Thymus (tissue), 11 donors: ENCODE results near the gene LDB3. TPM values are rescaled to one million over a fixed set of nuclear protein-coding genes. Genes with fewer than 3 reads are reported as not detected.

Experiments used
- DNase-seq, 9 donors: peaks; one replicate each; pipeline ENCODE4 v3.0.0-alpha.2; 2013; ENCODE audit warnings: low spot score in 9 of 9, low read depth in 6 of 9, missing footprints in 1 of 9
- H3K27ac ChIP-seq, 2 donors: one replicate each; pipeline ENCODE4 v1.5.1; 2013; ENCODE audit warnings: control low read depth in 1 of 2, low read depth in 1 of 2, low read length in 1 of 2, mild to moderate bottlenecking in 1 of 2, moderate library complexity in 1 of 2
- H3K27me3 ChIP-seq, 2 donors: one replicate each; pipeline ENCODE4 v1.5.1; 2013; ENCODE audit warnings: low read length in 1 of 2; ENCODE audit not compliant: control insufficient read depth in 2 of 2, insufficient read depth in 1 of 2
- H3K36me3 ChIP-seq, 2 donors: one replicate each; pipeline ENCODE4 v1.5.1; 2013; ENCODE audit warnings: low read length in 1 of 2, mild to moderate bottlenecking in 1 of 2, moderate library complexity in 1 of 2; ENCODE audit not compliant: control insufficient read depth in 2 of 2, insufficient read depth in 2 of 2
- H3K4me1 ChIP-seq, 2 donors: one replicate each; pipeline ENCODE4 v1.5.1; 2013; ENCODE audit warnings: low read length in 2 of 2; ENCODE audit not compliant: control insufficient read depth in 2 of 2, insufficient read depth in 2 of 2
- H3K4me3 ChIP-seq, 2 donors: one replicate each; pipeline ENCODE4 v1.5.1; 2013; ENCODE audit warnings: low read length in 2 of 2, control low read depth in 1 of 2, mild to moderate bottlenecking in 1 of 2
- H3K9me3 ChIP-seq, 2 donors: one replicate each; pipeline ENCODE4 v1.5.1; 2013; ENCODE audit warnings: low read length in 1 of 2, mild to moderate bottlenecking in 1 of 2; ENCODE audit not compliant: control insufficient read depth in 2 of 2, insufficient read depth in 1 of 2
- WGBS: extraction: QIAGEN DNeasy Blood & Tissue Kit; methylation state at CpG from one replicate; pipeline ENCODE4 v1.1.7; 2013; 5-methylcytosine and 5-hydroxymethylcytosine counted together
- polyA plus RNA-seq: library from polyadenylated mRNA; stranded (reverse); fragments of 200-250 nt; gene quantifications from one replicate; pipeline ENCODE4 v1.2.3, GENCODE V29; 2013
- total RNA-seq: library from RNA; stranded (reverse); fragments of 120-200 nt; gene quantifications from one replicate; pipeline ENCODE4 v1.2.4, GENCODE V29; 2013
- donor health status: healthy.

Gene LDB3
- total and polyA plus RNA-seq, 2 donors, result 0.38 to 2.9 TPM

DNA sequence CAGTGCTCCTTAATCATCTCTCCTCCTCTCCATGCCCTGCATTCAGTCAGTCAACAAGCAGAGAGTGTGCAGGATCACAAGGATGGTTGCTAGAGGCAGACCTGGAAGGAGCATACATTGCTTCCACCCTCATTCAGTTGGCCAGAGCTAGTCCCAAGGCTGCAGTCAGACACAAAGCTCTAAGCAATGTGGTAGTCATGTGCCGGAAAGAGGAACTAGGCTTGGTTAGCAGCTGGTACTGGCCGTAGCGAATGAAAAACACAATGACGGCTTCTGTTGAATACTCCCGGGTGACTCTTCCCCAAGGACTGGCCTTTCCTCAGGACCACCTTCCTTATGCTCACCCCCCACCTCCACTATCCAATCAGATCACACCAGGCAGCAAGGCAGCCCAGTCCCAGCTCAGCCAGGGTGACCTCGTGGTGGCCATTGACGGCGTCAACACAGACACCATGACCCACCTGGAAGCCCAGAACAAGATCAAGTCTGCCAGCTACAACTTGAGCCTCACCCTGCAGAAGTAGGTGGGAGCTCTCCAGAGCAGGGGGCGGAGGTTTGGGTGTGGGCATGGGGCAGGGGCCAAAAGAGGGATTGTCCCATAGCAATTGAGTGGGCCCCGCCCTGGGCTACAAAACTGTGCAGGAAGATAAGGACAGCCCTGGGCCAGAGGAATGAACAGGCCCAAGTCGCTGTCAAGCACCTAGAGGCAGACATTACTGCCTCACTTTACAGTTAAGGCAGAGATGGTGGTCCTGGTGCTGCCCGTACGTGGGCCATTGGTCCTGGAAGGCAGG lies 10.9 kb downstream of the LDB3 start:
- Histone ChIP-seq H3K4me1 (no peaks in the 10 kb centered on the region), H3K27me3 (peaks cover 0 to 6% of the 10 kb centered on the region in 2 donors), H3K36me3 (no peaks in the 10 kb centered on the region), H3K9me3 (no peaks in the 10 kb centered on the region), H3K4me3 (no peak overlapping the region), H3K27ac (no peak overlapping the region)
- no peak for DNase-seq
- 77% methylated on average over 13 of the region's 13 CpGs for WGBS

DNA sequence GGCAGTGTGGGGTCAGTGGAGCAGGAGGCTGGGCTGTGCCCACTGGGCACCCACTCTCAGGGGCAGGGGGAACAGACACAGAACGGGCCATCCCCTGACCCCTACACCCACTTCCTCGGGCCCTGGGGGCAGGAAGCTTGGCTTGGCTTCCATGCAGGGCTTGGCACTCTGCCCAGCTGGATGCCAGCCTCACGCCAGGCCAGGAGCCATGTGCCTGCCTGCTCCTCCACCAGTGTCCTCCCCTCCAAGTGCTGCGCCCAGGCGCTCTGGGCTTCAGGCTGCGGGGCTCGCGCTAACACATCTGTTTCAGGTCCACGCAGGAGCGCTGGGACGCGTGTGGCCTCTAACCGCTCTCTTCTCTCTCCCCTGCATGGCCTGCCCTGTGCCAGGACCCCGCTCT lies 12.7 kb downstream of the LDB3 start:
- H3K36me3 ChIP-seq, result no peaks in the 10 kb centered on the region
- H3K4me3 ChIP-seq, result no peak overlapping the region
- H3K27me3 ChIP-seq, result peaks cover 0 to 20% of the 10 kb centered on the region in 2 donors
- no peak for DNase-seq
- H3K9me3 ChIP-seq, result no peaks in the 10 kb centered on the region
- H3K27ac ChIP-seq, result no peak overlapping the region
- H3K4me1 ChIP-seq, result no peaks in the 10 kb centered on the region
- WGBS, result 81% methylated on average over 14 of the region's 14 CpGs

DNA sequence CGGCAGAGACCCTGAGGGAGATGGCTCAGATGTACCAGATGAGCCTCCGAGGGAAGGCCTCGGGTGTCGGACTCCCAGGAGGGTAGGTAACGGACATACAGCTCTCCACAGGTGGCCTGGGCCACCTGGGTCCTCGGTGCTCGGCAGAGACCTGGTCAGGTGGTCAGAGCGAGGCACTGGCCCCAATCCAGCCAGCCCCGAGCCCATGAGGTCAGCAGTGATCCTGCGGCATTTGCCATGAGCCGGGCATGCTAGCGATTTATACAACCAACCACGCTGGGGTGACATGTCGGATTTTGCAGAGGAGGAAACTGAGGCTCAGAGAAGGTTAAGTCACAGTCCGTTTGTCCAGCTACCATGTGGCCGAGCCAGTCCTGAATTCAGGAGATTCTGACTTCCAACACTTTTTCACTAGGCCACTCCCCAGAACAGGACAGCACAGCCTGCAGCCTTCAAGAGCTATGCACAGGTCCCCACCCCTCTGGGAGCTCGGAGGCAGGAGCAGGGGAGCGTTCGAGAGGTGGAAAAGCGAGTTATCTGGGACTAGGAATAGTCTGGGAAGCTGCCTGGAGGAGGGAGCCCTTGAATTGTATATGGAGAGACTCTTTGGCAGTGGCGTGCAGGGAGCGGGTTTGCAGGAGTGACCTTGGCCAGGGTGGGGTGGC lies 13.5 kb downstream of the LDB3 start:
- H3K4me1 ChIP-seq, result no peaks in the 10 kb centered on the region
- no peaks in the 10 kb centered on the region for H3K9me3 ChIP-seq
- 93% methylated on average over 22 of the region's 22 CpGs for WGBS
- H3K27ac ChIP-seq, result no peak overlapping the region
- H3K4me3 ChIP-seq, result no peak overlapping the region
- H3K27me3 ChIP-seq, result peaks cover 0 to 20% of the 10 kb centered on the region in 2 donors
- H3K36me3 ChIP-seq, result no peaks in the 10 kb centered on the region
- no peak for DNase-seq

DNA sequence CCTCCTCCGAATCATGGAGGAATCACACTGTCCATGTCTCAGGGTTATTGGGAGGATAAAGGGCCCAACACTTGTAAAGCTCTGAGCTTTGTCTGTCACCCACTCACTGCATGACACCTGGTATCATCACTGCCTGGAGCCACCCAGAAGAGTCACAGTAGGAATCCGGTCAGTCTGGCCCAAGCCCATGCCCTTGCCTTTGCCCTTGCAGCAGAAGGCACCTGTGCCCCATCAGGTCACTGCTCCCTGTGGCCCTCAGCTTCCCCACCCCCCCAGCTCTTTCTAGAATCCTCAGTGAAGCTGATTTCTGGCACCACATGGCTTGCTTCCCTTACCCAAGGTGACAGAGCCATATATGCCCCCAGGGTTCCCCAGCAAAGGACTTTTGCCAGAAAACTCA lies 14.4 kb downstream of the LDB3 start:
- Histone ChIP-seq H3K4me1 (no peaks in the 10 kb centered on the region), H3K27me3 (peaks cover 0 to 20% of the 10 kb centered on the region in 2 donors), H3K27ac (no peak overlapping the region), H3K36me3 (no peaks in the 10 kb centered on the region), H3K9me3 (no peaks in the 10 kb centered on the region), H3K4me3 (no peak overlapping the region)
- DNase-seq, result no peak
- 98% methylated on average over 2 of the region's 2 CpGs for WGBS

DNA sequence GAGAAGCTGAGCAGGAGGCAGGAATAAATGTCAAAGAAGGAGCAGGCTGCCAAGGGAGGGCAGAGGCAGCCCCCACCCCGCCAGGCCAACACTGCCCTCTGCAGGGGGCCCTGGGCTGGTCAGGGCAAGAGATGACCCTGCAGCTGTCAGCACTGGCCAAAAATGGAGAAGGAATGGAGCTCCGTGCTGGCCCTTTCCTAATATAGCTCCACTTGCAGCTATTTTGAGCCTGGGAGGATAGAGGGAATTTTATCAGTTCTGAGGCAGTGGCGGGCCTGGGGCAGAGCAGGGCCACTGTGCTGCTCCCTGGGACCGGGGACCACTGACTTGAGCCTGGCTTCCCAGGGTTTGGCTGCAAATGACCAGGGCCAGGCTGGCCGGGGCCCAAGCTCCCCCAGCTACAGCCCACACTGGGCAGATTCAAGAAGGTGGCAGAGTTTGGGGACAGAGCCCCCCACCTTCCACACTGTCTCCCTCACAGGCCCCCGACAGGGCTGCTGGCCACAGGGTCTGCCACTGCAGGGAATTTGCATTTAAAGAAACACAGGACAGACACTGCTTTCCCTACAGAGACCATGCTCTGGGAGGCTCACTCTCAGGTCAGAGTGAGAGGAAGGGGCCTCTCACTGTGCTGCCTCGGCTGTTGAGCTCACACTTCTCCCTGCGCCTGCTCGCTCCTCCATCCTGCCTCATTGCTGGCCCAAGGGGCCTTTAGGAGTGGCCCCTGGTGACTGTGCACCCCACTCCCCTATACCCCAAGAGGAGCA lies 16.2 kb downstream of the LDB3 start:
- Histone ChIP-seq H3K27ac (no peak overlapping the region), H3K27me3 (peaks cover 0 to 20% of the 10 kb centered on the region in 2 donors)
- 79% methylated on average over 9 of the region's 9 CpGs for WGBS

DNA sequence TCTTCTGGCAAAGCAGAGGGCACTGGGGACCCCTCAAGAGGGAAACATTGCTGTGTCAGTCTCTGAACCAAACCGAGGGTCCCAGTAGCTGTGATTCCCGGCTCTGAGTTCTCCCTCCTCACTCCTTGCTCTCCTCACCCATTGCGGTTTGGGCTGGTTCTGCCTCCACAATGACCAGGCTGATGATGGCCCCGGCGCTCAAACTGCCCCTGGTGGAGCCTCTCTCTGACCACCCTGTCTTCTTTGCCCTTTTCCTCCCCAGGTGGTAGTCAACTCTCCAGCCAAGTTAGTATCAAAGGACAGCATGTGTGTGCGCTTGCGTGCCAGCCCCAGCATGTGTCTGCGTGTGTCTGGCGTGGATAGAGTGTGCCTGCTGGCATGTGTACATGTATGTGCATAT lies 17.1 kb downstream of the LDB3 start:
- Histone ChIP-seq H3K4me1 (no peaks in the 10 kb centered on the region), H3K27me3 (peaks cover 0 to 22% of the 10 kb centered on the region in 2 donors), H3K9me3 (no peaks in the 10 kb centered on the region), H3K4me3 (no peak overlapping the region), H3K27ac (no peak overlapping the region), H3K36me3 (no peaks in the 10 kb centered on the region)
- WGBS, result 96% methylated on average over 9 of the region's 9 CpGs
- DNase-seq, result no peak

More for the DNA sequence above, 16.2 kb downstream of the LDB3 start:
- Histone ChIP-seq H3K4me3 (no peak overlapping the region), H3K36me3 (no peaks in the 10 kb centered on the region), H3K4me1 (no peaks in the 10 kb centered on the region), H3K9me3 (no peaks in the 10 kb centered on the region)
- DNase-seq, result no peak

DNA sequence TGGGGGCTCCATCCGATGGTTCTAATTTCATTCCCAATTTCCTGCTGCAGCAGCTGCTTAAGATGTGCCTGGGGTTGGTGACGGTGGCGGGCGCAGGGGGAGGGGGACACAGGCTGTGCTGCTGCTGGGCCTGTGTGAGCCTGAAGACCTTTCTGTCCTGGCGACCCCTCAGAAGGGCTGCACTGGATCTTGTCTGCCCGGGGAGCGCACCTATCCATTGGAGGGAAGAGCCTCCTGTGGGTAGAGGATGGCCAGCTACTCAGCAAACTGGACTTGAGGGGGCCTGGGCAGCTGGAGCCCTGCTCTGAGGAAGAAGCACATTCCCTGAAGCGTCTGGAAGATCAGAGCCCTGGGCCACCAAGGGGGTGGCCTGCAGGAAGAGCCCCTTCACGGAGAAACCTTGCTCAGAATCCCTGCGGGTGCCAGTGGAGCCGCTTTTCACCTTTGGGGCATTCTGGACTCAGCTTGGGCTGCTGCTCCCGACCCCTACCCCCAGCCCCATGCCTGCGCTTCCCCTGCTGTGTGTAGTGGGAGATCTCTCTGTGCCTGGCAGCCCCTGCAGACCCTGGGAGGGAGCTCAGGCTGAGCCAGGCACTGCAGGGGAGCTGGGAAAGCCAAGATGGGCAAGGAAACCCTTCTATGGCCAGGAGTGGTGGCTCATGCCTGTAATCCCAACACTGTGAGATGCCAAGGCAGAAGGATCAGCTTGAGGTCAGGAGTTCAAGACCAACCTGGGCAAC lies 17.8 kb downstream of the LDB3 start:
- no peak for DNase-seq
- no peaks in the 10 kb centered on the region for H3K9me3 ChIP-seq
- no peak overlapping the region for H3K27ac ChIP-seq
- no peak overlapping the region for H3K4me3 ChIP-seq
- H3K4me1 ChIP-seq, result no peaks in the 10 kb centered on the region
- peaks cover 0 to 22% of the 10 kb centered on the region in 2 donors for H3K27me3 ChIP-seq
- 86% methylated on average over 13 of the region's 13 CpGs for WGBS
- H3K36me3 ChIP-seq, result no peaks in the 10 kb centered on the region

DNA sequence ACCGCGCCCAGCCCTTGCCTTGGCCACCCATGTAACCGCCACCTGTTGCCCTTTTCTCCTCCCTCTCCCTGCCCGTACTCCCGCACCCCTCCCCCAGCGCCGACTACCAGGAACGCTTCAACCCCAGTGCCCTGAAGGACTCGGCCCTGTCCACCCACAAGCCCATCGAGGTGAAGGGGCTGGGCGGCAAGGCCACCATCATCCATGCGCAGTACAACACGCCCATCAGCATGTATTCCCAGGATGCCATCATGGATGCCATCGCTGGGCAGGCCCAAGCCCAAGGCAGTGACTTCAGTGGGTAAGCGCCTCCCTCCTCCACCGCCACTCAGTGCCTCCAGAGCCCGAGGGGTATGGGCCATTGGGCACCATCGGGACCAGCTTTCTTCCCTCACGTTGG lies 18.7 kb downstream of the LDB3 start:
- no peak overlapping the region for H3K27ac ChIP-seq
- no peaks in the 10 kb centered on the region for H3K9me3 ChIP-seq
- no peaks in the 10 kb centered on the region for H3K4me1 ChIP-seq
- DNase-seq, result no peak
- peaks cover 0 to 22% of the 10 kb centered on the region in 2 donors for H3K27me3 ChIP-seq
- no peaks in the 10 kb centered on the region for H3K36me3 ChIP-seq
- H3K4me3 ChIP-seq, result no peak overlapping the region
- 96% methylated on average over 19 of the region's 19 CpGs for WGBS
